K562 (cell line): Measurements from ENCODE around the gene OXSR1. TPM values are rescaled to one million over a fixed set of nuclear protein-coding genes. Genes with fewer than 3 reads are reported as not detected.
A peak's percentile ranks its signal among the peaks of the same experiment; 100 is the strongest.

Experiments used
- CC2D1A ChIP-seq: fragments of 450-650 bp; IDR thresholded peaks from 2 replicates; pipeline ENCODE4 v1.6.1; 2017; ENCODE audit warnings: mild to moderate bottlenecking
- SRSF3 ChIP-seq: fragments of 200-400 bp; formaldehyde crosslinking; IDR thresholded peaks from 2 replicates; pipeline ENCODE4 v1.6.1; 2016; ENCODE audit warnings: mild to moderate bottlenecking, low read length, moderate library complexity; ENCODE audit not compliant: insufficient read depth
- ZKSCAN1 ChIP-seq: fragments of 150-350 bp; IDR thresholded peaks from 2 replicates; pipeline ENCODE4 v1.6.1; 2016; ENCODE audit warnings: low read depth, low read length
- ZNF124 ChIP-seq: sonication (generic); formaldehyde crosslinking; IDR thresholded peaks from 2 replicates; pipeline ENCODE4 v1.8.1; 2022; ENCODE audit warnings: missing genetic modification reagents
- polyA plus RNA-seq, 8 experiments: library from polyadenylated mRNA; depleted of rRNA in 4 of 8; stranded (reverse) in 5 of 8; unstranded in 3 of 8; fragments of >200 nt; fragmentation: Nextera tagmentation in 2 of 8; fragmentation: Illumina TruSeq in 1 of 8; extraction: Ambion mirVana in 2 of 8; extraction: Trizol in 1 of 8; gene quantifications; 2 replicates each; pipeline versions ENCODE4 v1.2.1 to v1.2.3, GENCODE V29; 2011 to 2014; ENCODE audit warnings: inconsistent platforms in 1 of 8, missing spikeins in 1 of 8
- total RNA-seq, 7 experiments: library from RNA; depleted of rRNA in 6 of 7; stranded (reverse); fragments of >200 nt in 6 of 7; fragmentation: Illumina TruSeq in 2 of 7; extraction: Trizol in 2 of 7; gene quantifications; 2 replicates each; pipeline versions ENCODE4 v1.2.1 to v1.2.3, GENCODE V29; 2011 to 2021; ENCODE audit warnings: low replicate concordance in 1 of 7
- TF ChIP-seq, protein P1 (sequence below), 2 experiments: fragments of 250-450 bp in 1 of 2; fragments of 450-650 bp in 1 of 2; sonication (Bioruptor Pico) in 1 of 2; IDR thresholded peaks; 2 replicates each; pipeline versions ENCODE4 v1.6.1 to v1.8.0; 2016 to 2021; ENCODE audit warnings: mild to moderate bottlenecking in 2 of 2, moderate library complexity in 2 of 2, missing compliant biosample characterization in 1 of 2, missing genetic modification characterization in 1 of 2
- TF ChIP-seq, protein P2 (sequence below): fragments of 450-650 bp; IDR thresholded peaks from 2 replicates; pipeline ENCODE4 v1.6.1; 2017; ENCODE audit warnings: antibody characterized with exemption
- TF ChIP-seq, protein P3 (sequence below), 2 experiments: fragments of 450-650 bp; IDR thresholded peaks; 2 replicates each; pipeline ENCODE4 v1.6.1; 2018; ENCODE audit warnings: mild to moderate bottlenecking in 2 of 2, low read depth in 1 of 2; ENCODE audit not compliant: partially characterized antibody in 2 of 2
- TF ChIP-seq, protein P4 (sequence below): sonication (generic); formaldehyde crosslinking; IDR thresholded peaks from 2 replicates; pipeline ENCODE4 v1.8.0; 2022; ENCODE audit warnings: mild to moderate bottlenecking, missing genetic modification reagents
- TF ChIP-seq, protein P5 (sequence below): sonication (generic); IDR thresholded peaks from 2 replicates; pipeline ENCODE4 v1.6.1; 2016

Gene OXSR1
- total and polyA plus RNA-seq, 9 of the 15 experiments (the other 6 are each of a cell fraction or from before 2014, with no cell fraction given): 15.7 to 87.6 (median 48.7) TPM

DNA sequence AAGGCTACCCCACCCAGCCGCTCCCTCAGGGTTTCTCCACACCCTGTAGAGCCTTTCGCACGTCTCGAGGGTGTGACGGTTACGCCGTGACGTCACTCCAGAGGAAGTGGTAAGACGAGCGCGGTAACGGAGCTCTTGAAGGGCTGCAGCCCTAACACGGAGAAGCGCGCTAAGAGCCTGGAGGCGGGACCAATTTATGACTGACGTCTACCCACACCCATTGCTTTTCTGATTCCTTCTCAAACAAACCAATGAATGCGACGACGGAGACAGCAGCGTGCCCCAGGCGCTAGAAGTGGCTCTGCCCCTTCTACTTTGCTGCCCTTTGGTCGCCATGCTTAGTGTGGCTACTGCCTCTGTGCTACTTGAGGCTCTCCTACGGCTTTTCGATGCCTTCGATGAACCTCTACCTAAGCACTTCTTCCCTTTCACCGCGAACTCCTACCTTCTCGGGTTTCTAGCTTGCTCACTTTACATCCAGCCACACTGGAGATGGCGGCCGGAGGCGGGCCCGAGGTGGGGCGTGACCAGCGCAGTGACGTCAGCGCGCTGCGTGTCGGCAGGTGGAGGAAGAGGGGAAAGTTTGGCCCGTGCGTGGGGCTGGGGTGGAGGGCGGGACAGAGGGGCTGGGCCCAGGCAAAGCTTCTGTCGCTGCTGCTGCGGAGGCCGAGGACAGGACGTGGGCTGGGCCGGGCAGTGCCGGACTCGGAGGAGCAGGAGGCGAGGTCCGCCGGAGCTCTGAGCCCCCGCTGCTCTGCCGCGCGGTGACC is at the start of gene OXSR1 (continued):
- TF ChIP-seq, protein P1, sequence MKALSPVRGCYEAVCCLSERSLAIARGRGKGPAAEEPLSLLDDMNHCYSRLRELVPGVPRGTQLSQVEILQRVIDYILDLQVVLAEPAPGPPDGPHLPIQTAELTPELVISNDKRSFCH (CRISPR knock-in tag; IDR thresholded peaks at IDR 0.05): no peak
- TF ChIP-seq, protein P1 (tag; IDR thresholded peaks at IDR 0.05): peak; percentile 81
- TF ChIP-seq, protein P2, sequence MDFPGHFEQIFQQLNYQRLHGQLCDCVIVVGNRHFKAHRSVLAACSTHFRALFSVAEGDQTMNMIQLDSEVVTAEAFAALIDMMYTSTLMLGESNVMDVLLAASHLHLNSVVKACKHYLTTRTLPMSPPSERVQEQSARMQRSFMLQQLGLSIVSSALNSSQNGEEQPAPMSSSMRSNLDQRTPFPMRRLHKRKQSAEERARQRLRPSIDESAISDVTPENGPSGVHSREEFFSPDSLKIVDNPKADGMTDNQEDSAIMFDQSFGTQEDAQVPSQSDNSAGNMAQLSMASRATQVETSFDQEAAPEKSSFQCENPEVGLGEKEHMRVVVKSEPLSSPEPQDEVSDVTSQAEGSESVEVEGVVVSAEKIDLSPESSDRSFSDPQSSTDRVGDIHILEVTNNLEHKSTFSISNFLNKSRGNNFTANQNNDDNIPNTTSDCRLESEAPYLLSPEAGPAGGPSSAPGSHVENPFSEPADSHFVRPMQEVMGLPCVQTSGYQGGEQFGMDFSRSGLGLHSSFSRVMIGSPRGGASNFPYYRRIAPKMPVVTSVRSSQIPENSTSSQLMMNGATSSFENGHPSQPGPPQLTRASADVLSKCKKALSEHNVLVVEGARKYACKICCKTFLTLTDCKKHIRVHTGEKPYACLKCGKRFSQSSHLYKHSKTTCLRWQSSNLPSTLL: no peak
- TF ChIP-seq, protein P3, sequence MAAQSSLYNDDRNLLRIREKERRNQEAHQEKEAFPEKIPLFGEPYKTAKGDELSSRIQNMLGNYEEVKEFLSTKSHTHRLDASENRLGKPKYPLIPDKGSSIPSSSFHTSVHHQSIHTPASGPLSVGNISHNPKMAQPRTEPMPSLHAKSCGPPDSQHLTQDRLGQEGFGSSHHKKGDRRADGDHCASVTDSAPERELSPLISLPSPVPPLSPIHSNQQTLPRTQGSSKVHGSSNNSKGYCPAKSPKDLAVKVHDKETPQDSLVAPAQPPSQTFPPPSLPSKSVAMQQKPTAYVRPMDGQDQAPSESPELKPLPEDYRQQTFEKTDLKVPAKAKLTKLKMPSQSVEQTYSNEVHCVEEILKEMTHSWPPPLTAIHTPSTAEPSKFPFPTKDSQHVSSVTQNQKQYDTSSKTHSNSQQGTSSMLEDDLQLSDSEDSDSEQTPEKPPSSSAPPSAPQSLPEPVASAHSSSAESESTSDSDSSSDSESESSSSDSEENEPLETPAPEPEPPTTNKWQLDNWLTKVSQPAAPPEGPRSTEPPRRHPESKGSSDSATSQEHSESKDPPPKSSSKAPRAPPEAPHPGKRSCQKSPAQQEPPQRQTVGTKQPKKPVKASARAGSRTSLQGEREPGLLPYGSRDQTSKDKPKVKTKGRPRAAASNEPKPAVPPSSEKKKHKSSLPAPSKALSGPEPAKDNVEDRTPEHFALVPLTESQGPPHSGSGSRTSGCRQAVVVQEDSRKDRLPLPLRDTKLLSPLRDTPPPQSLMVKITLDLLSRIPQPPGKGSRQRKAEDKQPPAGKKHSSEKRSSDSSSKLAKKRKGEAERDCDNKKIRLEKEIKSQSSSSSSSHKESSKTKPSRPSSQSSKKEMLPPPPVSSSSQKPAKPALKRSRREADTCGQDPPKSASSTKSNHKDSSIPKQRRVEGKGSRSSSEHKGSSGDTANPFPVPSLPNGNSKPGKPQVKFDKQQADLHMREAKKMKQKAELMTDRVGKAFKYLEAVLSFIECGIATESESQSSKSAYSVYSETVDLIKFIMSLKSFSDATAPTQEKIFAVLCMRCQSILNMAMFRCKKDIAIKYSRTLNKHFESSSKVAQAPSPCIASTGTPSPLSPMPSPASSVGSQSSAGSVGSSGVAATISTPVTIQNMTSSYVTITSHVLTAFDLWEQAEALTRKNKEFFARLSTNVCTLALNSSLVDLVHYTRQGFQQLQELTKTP (IDR thresholded peaks at IDR 0.05; ENCODE audit: low read depth in 1 of 2, partially characterized antibody in 2 of 2): no peak
- TF ChIP-seq, protein P4, sequence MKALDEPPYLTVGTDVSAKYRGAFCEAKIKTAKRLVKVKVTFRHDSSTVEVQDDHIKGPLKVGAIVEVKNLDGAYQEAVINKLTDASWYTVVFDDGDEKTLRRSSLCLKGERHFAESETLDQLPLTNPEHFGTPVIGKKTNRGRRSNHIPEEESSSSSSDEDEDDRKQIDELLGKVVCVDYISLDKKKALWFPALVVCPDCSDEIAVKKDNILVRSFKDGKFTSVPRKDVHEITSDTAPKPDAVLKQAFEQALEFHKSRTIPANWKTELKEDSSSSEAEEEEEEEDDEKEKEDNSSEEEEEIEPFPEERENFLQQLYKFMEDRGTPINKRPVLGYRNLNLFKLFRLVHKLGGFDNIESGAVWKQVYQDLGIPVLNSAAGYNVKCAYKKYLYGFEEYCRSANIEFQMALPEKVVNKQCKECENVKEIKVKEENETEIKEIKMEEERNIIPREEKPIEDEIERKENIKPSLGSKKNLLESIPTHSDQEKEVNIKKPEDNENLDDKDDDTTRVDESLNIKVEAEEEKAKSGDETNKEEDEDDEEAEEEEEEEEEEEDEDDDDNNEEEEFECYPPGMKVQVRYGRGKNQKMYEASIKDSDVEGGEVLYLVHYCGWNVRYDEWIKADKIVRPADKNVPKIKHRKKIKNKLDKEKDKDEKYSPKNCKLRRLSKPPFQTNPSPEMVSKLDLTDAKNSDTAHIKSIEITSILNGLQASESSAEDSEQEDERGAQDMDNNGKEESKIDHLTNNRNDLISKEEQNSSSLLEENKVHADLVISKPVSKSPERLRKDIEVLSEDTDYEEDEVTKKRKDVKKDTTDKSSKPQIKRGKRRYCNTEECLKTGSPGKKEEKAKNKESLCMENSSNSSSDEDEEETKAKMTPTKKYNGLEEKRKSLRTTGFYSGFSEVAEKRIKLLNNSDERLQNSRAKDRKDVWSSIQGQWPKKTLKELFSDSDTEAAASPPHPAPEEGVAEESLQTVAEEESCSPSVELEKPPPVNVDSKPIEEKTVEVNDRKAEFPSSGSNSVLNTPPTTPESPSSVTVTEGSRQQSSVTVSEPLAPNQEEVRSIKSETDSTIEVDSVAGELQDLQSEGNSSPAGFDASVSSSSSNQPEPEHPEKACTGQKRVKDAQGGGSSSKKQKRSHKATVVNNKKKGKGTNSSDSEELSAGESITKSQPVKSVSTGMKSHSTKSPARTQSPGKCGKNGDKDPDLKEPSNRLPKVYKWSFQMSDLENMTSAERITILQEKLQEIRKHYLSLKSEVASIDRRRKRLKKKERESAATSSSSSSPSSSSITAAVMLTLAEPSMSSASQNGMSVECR (CRISPR knock-in tag): peak; percentile 90
- TF ChIP-seq, protein P5, sequence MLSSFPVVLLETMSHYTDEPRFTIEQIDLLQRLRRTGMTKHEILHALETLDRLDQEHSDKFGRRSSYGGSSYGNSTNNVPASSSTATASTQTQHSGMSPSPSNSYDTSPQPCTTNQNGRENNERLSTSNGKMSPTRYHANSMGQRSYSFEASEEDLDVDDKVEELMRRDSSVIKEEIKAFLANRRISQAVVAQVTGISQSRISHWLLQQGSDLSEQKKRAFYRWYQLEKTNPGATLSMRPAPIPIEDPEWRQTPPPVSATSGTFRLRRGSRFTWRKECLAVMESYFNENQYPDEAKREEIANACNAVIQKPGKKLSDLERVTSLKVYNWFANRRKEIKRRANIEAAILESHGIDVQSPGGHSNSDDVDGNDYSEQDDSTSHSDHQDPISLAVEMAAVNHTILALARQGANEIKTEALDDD: no peak
- no peak for TF ChIP-seq SRSF3
- TF ChIP-seq CC2D1A: peak; percentile 9; the same call in 1 of the 2 replicates
- TF ChIP-seq ZKSCAN1: no peak; the same call in 1 of the 2 replicates
- TF ChIP-seq ZNF124 (CRISPR knock-in tag): no peak
